GM10266 (cell line): ENCODE results near the gene TENM3.

Experiments
- DNase-seq: peaks from one replicate; pipeline ENCODE4 v3.0.0; 2012; ENCODE audit errors: extremely low spot score
- TF ChIP-seq, protein P1 (sequence below): IDR thresholded peaks from 2 replicates; pipeline ENCODE4 v1.5.1; 2012; ENCODE audit warnings: mild to moderate bottlenecking, low read depth; ENCODE audit not compliant: control insufficient read depth, insufficient read depth; ENCODE audit errors: missing control alignments

Gene TENM3

DNA sequence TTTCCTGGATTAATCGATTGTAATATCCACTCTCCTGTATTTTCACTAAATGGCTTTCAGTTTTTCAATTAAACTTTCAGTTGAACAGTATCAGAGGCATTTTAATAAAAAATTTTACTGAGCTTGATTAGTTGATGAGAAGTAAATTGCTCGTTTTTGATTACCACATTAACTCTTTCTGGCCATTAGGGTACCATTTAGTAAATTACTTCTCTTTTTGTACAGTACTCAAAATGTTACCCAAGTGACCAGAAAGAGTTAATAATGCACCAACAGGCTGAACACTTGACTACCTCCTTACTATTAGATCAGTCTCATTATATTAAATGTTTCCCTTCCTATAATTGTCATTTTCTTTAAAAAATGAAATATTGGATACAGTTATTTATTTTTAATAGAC lies 289.2 kb downstream of the TENM3 start:
- TF ChIP-seq, protein P1, sequence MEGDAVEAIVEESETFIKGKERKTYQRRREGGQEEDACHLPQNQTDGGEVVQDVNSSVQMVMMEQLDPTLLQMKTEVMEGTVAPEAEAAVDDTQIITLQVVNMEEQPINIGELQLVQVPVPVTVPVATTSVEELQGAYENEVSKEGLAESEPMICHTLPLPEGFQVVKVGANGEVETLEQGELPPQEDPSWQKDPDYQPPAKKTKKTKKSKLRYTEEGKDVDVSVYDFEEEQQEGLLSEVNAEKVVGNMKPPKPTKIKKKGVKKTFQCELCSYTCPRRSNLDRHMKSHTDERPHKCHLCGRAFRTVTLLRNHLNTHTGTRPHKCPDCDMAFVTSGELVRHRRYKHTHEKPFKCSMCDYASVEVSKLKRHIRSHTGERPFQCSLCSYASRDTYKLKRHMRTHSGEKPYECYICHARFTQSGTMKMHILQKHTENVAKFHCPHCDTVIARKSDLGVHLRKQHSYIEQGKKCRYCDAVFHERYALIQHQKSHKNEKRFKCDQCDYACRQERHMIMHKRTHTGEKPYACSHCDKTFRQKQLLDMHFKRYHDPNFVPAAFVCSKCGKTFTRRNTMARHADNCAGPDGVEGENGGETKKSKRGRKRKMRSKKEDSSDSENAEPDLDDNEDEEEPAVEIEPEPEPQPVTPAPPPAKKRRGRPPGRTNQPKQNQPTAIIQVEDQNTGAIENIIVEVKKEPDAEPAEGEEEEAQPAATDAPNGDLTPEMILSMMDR, result no peak
- no peak for DNase-seq

DNA sequence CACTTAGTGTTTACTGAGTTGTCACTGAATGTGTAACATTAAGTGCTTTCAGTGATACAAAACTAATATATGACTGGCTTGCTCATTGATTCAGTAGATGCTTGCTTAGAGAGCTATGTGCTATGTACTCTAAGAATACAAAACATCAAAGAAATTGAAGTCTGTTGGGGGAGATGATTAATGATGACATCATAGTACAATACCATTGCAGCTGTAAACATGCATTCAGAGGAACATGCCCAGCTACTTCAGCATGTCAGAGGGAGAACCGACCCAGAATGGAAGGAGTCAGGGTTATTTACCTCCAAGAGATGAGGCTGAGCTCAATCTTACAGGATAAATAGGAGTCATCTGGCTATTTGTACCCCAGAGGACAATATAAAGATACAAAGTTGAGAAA lies 290.8 kb downstream of the TENM3 start:
- TF ChIP-seq, protein P1, result no peak
- DNase-seq, result no peak

DNA sequence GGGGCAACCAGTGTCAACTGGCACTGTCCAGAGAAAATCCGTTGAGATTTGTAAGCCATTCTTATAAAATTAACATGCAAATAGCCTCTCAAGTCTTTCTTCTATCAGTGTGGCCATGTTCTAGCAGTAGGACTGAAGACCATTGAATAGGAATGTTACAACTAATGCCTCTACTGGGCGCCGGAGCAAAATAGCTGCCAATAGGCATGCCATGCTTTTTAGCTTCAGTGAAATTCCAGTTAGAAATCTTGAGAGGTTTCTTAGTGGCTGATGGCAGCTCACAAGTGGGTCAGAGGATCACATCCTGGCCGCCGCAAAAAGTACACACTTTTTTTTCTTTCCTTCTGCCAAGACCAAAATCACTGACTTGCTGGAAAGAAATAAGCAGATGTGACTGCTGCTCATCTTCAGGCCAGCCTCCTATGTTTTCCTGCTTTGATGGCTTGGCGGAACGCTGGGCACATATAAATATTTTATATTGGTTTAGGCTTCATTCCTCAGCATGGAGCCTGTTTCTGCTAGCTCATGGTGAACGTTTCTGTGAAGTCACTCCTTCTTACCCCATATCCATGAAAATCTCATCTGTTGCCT lies 293.1 kb downstream of the TENM3 start:
- TF ChIP-seq, protein P1, result no peak
- DNase-seq, result no peak

DNA sequence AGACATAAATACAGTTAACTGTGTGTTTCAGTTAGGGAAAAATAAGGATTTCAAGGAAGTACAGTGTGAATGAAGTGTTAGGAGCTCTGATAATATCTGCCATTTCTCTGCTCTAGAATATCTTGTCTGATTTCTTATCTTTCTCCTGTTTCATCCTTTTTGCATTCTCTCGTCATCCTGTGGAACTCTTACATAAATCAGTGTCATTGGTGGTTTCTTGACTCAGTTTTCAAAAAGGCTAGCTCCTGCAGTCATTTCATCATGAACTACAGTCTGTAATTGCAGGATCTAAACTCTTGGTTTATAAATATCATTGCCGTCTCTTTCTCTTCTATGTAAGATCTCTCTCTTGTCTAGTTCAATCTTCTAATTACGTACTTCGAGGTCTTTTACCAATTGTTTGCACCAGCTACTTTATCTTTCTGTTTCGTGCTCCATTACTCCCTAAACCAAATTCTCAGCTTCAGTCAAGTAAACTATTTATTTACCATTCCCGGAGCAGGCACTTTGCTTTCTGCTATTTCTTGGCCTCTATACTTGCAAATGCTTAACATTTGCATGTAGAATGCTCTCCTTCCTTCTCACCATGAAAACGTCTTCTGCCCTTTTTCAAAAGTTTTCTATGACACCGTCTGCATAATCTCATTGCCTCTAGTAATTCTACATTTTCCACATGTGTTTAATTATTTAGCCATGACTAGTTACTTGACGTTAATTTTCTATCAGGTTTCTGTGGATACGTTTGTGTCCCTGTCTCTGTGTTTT lies 294.0 kb downstream of the TENM3 start:
- TF ChIP-seq, protein P1, result no peak
- no peak for DNase-seq

DNA sequence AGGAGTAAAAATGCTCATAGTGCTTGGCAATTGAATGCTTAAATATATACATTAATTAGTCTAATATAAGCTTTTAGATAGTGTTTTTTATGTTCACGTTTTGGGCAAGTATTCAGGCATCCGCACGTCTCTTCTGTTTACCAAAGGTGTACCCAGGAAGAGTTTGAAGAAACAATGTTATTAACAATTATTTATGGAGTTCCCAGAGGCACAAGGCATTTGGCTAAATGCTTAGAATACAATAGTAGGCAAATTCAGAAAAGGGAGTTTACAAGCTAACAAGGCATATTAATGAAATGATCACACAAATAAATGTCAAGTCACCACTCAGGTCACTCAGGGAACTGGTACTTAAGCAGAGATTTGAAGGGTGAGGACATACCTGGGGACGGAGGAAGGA lies 294.8 kb downstream of the TENM3 start:
- TF ChIP-seq, protein P1, result no peak
- DNase-seq, result no peak

DNA sequence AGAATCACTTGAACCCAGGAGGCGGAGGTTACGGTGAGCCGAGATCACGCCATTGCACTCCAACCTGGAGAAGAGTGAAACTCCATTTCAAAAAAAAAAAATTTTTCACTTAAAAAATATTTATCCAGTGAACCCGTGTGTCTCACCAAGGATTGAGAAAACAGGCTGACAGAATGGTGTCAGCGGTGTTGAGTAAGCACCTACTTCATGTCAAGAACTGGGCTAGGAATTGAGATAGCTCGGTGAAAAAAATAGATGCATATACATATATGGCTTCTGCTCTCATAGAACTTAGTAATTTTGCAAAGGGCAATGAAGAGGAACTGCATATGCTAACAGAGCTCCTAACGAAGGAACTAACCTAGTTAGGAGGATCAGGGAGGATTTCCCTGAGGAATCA lies 297.3 kb downstream of the TENM3 start:
- DNase-seq, result no peak
- TF ChIP-seq, protein P1, result no peak

DNA sequence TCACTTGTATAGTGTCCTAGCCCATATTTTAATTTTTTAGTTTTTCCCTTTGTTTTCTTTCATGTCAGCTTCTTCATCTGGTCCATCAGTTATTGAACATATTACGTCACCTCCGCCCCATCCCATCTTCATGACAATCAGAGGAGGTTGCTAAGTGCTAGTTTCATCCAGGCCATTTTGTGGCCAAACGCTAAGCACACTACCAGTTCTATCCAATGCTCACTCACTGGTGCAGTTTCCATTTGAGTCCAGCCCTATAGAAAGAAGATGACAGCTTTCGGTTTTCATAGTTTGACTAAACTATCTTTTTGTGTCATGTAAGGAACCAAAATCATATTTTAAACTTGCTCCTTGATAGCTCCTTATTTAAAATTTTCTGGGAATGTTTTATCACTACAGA lies 304.2 kb downstream of the TENM3 start:
- TF ChIP-seq, protein P1, result no peak

More for the DNA sequence above, 304.2 kb downstream of the TENM3 start:
- DNase-seq, result peak; percentile 33
